SK-N-SH (cell line): ENCODE data around the gene FAM168A.

Experiments
- CTCF ChIP-seq: fragments of 200-600 bp; sonication (generic); IDR thresholded peaks from 2 replicates; pipeline ENCODE4 v1.6.1; 2017; ENCODE audit warnings: antibody characterized with exemption, mild to moderate bottlenecking, moderate library complexity
- EZH2phosphoT487 ChIP-seq: fragments of 200-600 bp; sonication (generic); IDR thresholded peaks from 2 replicates; pipeline ENCODE4 v1.6.1; 2017; ENCODE audit warnings: low read depth, mixed run types, mild to moderate bottlenecking, antibody characterized with exemption, moderate library complexity, borderline replicate concordance
- FOXJ3 ChIP-seq: sonication (generic); formaldehyde crosslinking; IDR thresholded peaks from 2 replicates; pipeline ENCODE4 v1.5.1; 2020; ENCODE audit warnings: mild to moderate bottlenecking, missing genetic modification reagents
- GABPA ChIP-seq: IDR thresholded peaks from 2 replicates; pipeline ENCODE4 v1.4.0; 2012; ENCODE audit warnings: low read depth, mild to moderate bottlenecking
- JUND ChIP-seq: IDR thresholded peaks from 2 replicates; pipeline ENCODE4 v1.4.0; 2012
- MAX ChIP-seq: IDR thresholded peaks from 2 replicates; pipeline ENCODE4 v1.4.0; 2012; ENCODE audit warnings: low read depth
- PBX3 ChIP-seq: IDR thresholded peaks from 2 replicates; pipeline ENCODE4; 2012
- POLR2AphosphoS5 ChIP-seq: IDR thresholded peaks from 2 replicates; pipeline ENCODE4 v1.6.1; 2012; ENCODE audit warnings: low read depth, low read length
- SIN3A ChIP-seq: IDR thresholded peaks from 2 replicates; pipeline ENCODE4 v1.6.1; 2012; ENCODE audit warnings: low read depth, mild to moderate bottlenecking, low read length, moderate library complexity, borderline replicate concordance
- TAF1 ChIP-seq: IDR thresholded peaks from 2 replicates; pipeline ENCODE4 v1.6.1; 2012; ENCODE audit warnings: low read depth, mild to moderate bottlenecking, low read length, moderate library complexity, borderline replicate concordance
- TCF12 ChIP-seq: IDR thresholded peaks from 2 replicates; pipeline ENCODE4 v1.4.0; 2012
- USF2 ChIP-seq: fragments of 150-350 bp; IDR thresholded peaks from 2 replicates; pipeline ENCODE4 v1.6.1; 2017; ENCODE audit warnings: antibody characterized with exemption, low read length, low read depth, borderline replicate concordance
- YY1 ChIP-seq: IDR thresholded peaks from 2 replicates; pipeline ENCODE4 v1.4.0; 2012; ENCODE audit warnings: low read depth, mild to moderate bottlenecking

GRCh38 chr11:73464347-73464746, 133.6 kb downstream of the FAM168A start:
- no peak for TF ChIP-seq USF2
- TF ChIP-seq TAF1, result no peak
- no peak for TF ChIP-seq YY1
- TF ChIP-seq CTCF, result no peak
- TF ChIP-seq POLR2AphosphoS5, result no peak
- TF ChIP-seq TCF12, result no peak
- TF ChIP-seq GABPA, result no peak
- no peak for TF ChIP-seq SIN3A
- TF ChIP-seq PBX3, result no peak
- TF ChIP-seq MAX, result no peak
- TF ChIP-seq EZH2phosphoT487, result no peak
- no peak for TF ChIP-seq FOXJ3
- TF ChIP-seq JUND, result no peak
